IMR-90 (cell line): ENCODE data around the gene ASAP2. TPM values are rescaled to one million over a fixed set of nuclear protein-coding genes. Genes with fewer than 3 reads are reported as not detected.

Experiments
- ATAC-seq: fragments of 200-7000 bp; cut with Tn5 transposase; 2 replicates; pipeline ENCODE4 v1.9.1; 2020; ENCODE audit warnings: low read depth, mild to moderate bottlenecking, moderate library complexity
- BruUV-seq: library from RNA; stranded (reverse); fragments of 400-500 nt; replicated peaks from 2 replicates; lab custom pipeline; 2021; lab: Mats Ljungman, UMichigan
- CTCF ChIA-PET: fragments of 300-600 bp; formaldehyde crosslinking; extraction: SDS; loops from one replicate; lab custom pipeline; 2021; ENCODE audit warnings: antibody characterized with exemption; lab: Yijun Ruan, JAX
- POLR2A ChIA-PET: fragments of 300-600 bp; sonication (Branson Sonifier 250); formaldehyde crosslinking; loops from one replicate; lab custom pipeline; 2022; ENCODE audit warnings: antibody characterized with exemption; ENCODE audit not compliant: unreplicated experiment; lab: Charles Lee
- DNase-seq: peaks from one replicate; pipeline ENCODE4 v3.0.0; 2013
- H2AFZ ChIP-seq: replicated peaks from 2 replicates; pipeline ENCODE3; 2013; ENCODE audit warnings: low read length, mild to moderate bottlenecking; ENCODE audit not compliant: poor library complexity
- H2AK5ac ChIP-seq: 2 replicates; pipeline ENCODE4 v1.6.1; 2013; ENCODE audit warnings: low read depth, low read length, inconsistent platforms
- H2AK9ac ChIP-seq: replicated peaks from 2 replicates; pipeline ENCODE3; 2013; ENCODE audit warnings: mild to moderate bottlenecking, low read depth, low read length, moderate library complexity; ENCODE audit not compliant: poor library complexity
- H2BK120ac ChIP-seq: 2 replicates; pipeline ENCODE4 v1.6.1; 2013; ENCODE audit warnings: low read depth, low read length, inconsistent platforms
- H2BK15ac ChIP-seq: 3 replicates; pipeline ENCODE4 v1.6.1; 2013; ENCODE audit warnings: low read depth, low read length, inconsistent platforms
- H2BK20ac ChIP-seq: 2 replicates; pipeline ENCODE4 v1.6.1; 2013; ENCODE audit warnings: low read depth, mild to moderate bottlenecking, inconsistent platforms, low read length, moderate library complexity
- H2BK5ac ChIP-seq: 2 replicates; pipeline ENCODE4 v1.6.1; 2013; ENCODE audit warnings: mild to moderate bottlenecking, low read depth, low read length, inconsistent platforms; ENCODE audit not compliant: poor library complexity, severe bottlenecking
- H3K14ac ChIP-seq: replicated peaks from 2 replicates; pipeline ENCODE4 v1.6.1; 2013; ENCODE audit warnings: low read depth, low read length, inconsistent platforms
- H3K18ac ChIP-seq: 2 replicates; pipeline ENCODE4 v1.6.1; 2013; ENCODE audit warnings: low read depth, low read length, control low read depth
- H3K23ac ChIP-seq: 2 replicates; pipeline ENCODE4 v1.6.1; 2013; ENCODE audit warnings: low read depth, low read length, inconsistent platforms
- H3K27ac ChIP-seq: 2 replicates; pipeline ENCODE4 v1.5.1; 2013; ENCODE audit warnings: mild to moderate bottlenecking, control low read depth, low read length; ENCODE audit not compliant: insufficient read depth
- H3K27me3 ChIP-seq: 2 replicates; pipeline ENCODE4 v1.6.1; 2013; ENCODE audit warnings: low read length; ENCODE audit not compliant: control insufficient read depth, insufficient read depth
- H3K36me3 ChIP-seq: 2 replicates; pipeline ENCODE4 v1.6.1; 2013; ENCODE audit warnings: low read length, mixed read lengths; ENCODE audit not compliant: control insufficient read depth, insufficient read depth
- H3K4ac ChIP-seq: 2 replicates; pipeline ENCODE4 v1.6.1; 2013; ENCODE audit warnings: low read depth, low read length, inconsistent platforms
- H3K4me1 ChIP-seq: 2 replicates; pipeline ENCODE4 v1.6.1; 2013; ENCODE audit warnings: low read length, mixed read lengths; ENCODE audit not compliant: control insufficient read depth, insufficient read depth
- H3K4me2 ChIP-seq: 2 replicates; pipeline ENCODE4 v1.6.1; 2013; ENCODE audit warnings: low read depth, mild to moderate bottlenecking, control low read depth, low read length, moderate library complexity
- H3K4me3 ChIP-seq: 2 replicates; pipeline ENCODE4 v1.5.1; 2013; ENCODE audit warnings: low read depth, mild to moderate bottlenecking, control low read depth, low read length, moderate library complexity; ENCODE audit not compliant: insufficient read depth
- H3K56ac ChIP-seq: 2 replicates; pipeline ENCODE4 v1.6.1; 2013; ENCODE audit warnings: low read length, inconsistent platforms; ENCODE audit not compliant: insufficient read depth; ENCODE audit errors: extremely low read depth
- H3K79me1 ChIP-seq, 2 experiments: 2 replicates each; pipeline ENCODE4 v1.6.1; 2013; ENCODE audit warnings: low read length in 2 of 2, inconsistent platforms in 1 of 2, low read depth in 1 of 2
- H3K9ac ChIP-seq: 2 replicates; pipeline ENCODE4 v1.6.1; 2013; ENCODE audit warnings: low read depth, low read length, control low read depth
- H3K9me1 ChIP-seq: 2 replicates; pipeline ENCODE4 v1.6.1; 2013; ENCODE audit warnings: low read length, inconsistent platforms; ENCODE audit not compliant: insufficient read depth
- H3K9me3 ChIP-seq: 2 replicates; pipeline ENCODE4 v1.6.1; 2013; ENCODE audit warnings: low read length; ENCODE audit not compliant: control insufficient read depth, insufficient read depth
- H4K20me1 ChIP-seq: 2 replicates; pipeline ENCODE4 v1.6.1; 2013; ENCODE audit warnings: low read length, inconsistent platforms; ENCODE audit not compliant: insufficient read depth
- H4K5ac ChIP-seq: 2 replicates; pipeline ENCODE4 v1.6.1; 2013; ENCODE audit warnings: mild to moderate bottlenecking, low read depth, low read length, control low read depth
- H4K8ac ChIP-seq, 2 experiments: 2 replicates each; pipeline ENCODE4 v1.6.1; 2013; ENCODE audit warnings: low read depth in 2 of 2, low read length in 2 of 2, control low read depth in 1 of 2, inconsistent platforms in 1 of 2
- H4K91ac ChIP-seq: 2 replicates; pipeline ENCODE4 v1.6.1; 2013; ENCODE audit warnings: low read depth, low read length, inconsistent platforms; ENCODE audit not compliant: insufficient read depth
- CEBPB ChIP-seq: IDR thresholded peaks from 2 replicates; pipeline ENCODE4 v1.6.1; 2012; ENCODE audit warnings: low read depth, low read length, improper control_type of control experiment
- MAZ ChIP-seq: IDR thresholded peaks from 2 replicates; pipeline ENCODE4 v1.6.1; 2012; ENCODE audit warnings: low read depth, mild to moderate bottlenecking, low read length, improper control_type of control experiment, moderate library complexity, borderline replicate concordance
- RFX5 ChIP-seq: IDR thresholded peaks from 2 replicates; pipeline ENCODE4 v1.8.0; 2012; ENCODE audit warnings: low read depth, mild to moderate bottlenecking, low read length, moderate library complexity
- WGBS, 2 experiments: methylation state at CpG; one replicate each; pipeline versions ENCODE4 v1.1.5 to v1.1.7; 2013; ENCODE audit warnings: missing lambda C conversion rate in 2 of 2; ENCODE audit not compliant: insufficient read length in 1 of 2; ENCODE audit errors: extremely low coverage in 2 of 2; 5-methylcytosine and 5-hydroxymethylcytosine counted together
- dilution Hi-C: fragments of 300-500 bp; cut with HindIII; formaldehyde crosslinking; loops from one replicate; pipeline ENCODE4 v1.14.3; 2018; ENCODE audit warnings: low sequenced_read_pairs; ENCODE audit not compliant: unreplicated experiment
- in situ Hi-C: fragments of 300-500 bp; cut with MboI; formaldehyde crosslinking; loops from 3 replicates; pipeline ENCODE4 v1.14.3; 2019; ENCODE audit warnings: low sequenced_read_pairs, inconsistent platforms, mixed read lengths
- intact Hi-C: fragments of 100-400 bp; cut with micrococcal nuclease; formaldehyde crosslinking; loops from 2 replicates; pipeline ENCODE4 v1.10.0; 2022
- polyA plus RNA-seq, 3 experiments: library from polyadenylated mRNA; depleted of rRNA; stranded (reverse); fragments of >200 nt; gene quantifications; 2 replicates each; pipeline ENCODE4 v1.2.3, GENCODE V29; 2012; ENCODE audit warnings: low replicate concordance in 1 of 3
- total RNA-seq: library from RNA; depleted of rRNA; stranded (reverse); fragments of >200 nt; gene quantifications from 2 replicates; pipeline ENCODE4 v1.2.3, GENCODE V29; 2012

The ASAP2 gene
- total and polyA plus RNA-seq, 2 of the 4 experiments (the other 2 are of a cell fraction) = 19.7 to 28.1 TPM

DNA sequence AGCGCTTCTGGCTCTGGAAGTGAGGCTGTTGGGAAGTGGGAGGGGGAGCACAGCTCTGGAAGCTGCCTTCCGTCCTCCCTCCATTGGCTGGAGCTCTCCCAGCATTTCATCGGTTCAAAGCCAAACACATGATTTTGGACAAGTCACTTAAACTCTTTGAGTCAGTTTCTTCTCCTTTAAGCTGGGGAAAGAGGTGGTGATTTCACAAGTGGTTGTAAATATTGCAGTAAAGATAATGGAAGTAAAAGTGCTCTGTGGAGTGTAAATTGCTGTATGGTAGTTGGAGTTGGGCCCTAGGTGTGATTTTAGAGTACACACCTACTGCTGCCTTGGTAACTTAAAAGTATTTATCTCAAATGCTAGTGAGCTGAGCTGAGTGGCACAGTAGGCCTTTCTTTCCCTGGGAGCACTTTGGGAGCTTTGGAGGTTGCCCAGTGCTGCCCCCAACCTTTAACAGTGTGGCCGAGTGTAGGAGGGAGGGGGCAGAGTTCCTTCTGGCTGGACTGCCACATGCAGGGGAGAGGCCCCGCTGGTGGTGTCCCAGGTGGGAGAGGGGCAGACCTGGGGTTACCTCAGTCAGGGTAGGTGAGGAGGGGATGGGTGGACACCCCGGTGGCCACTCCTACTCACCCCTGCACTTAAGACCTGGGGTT, 54.7 kb downstream of the ASAP2 start:
- Histone ChIP-seq H3K4me2 (no peak overlapping the region), H3K36me3 (no peaks in the 10 kb centered on the region), H3K14ac (peak overlapping the region; percentile 37), H2BK120ac (no peak overlapping the region), H2BK20ac (no peak overlapping the region), H3K9me1 (peaks cover 28% of the 10 kb centered on the region), H4K8ac (peak overlapping the region in 1 of 2 experiments; percentile 50; a peak in 2 of 4 replicates), H3K9me3 (no peaks in the 10 kb centered on the region), H2AK9ac (no peak overlapping the region), H3K23ac (peak overlapping the region; percentile 38; the same call in 1 of the 2 replicates), H3K79me1 (peaks cover 32 to 90% of the 10 kb centered on the region in 2 experiments), H2AK5ac (peak overlapping the region; percentile 43; the same call in 1 of the 2 replicates), H3K27me3 (no peaks in the 10 kb centered on the region), H3K27ac (no peak overlapping the region), H3K4ac (peak overlapping the region; percentile 44; the same call in 1 of the 2 replicates), H3K9ac (no peak overlapping the region), H4K91ac (0 out of 2 replicates have a peak overlapping the region, but pooled peaks have one; percentile 15), H3K56ac (no peak overlapping the region), H4K20me1 (peaks cover 60% of the 10 kb centered on the region), H3K18ac (no peak overlapping the region), H3K4me1 (peaks cover 47% of the 10 kb centered on the region), H2BK5ac (no peak overlapping the region), H4K5ac (no peak overlapping the region), H3K4me3 (no peak overlapping the region), H2BK15ac (no peak overlapping the region; the same call in 2 of the 3 replicates), H2AFZ (no peak overlapping the region)
- intact Hi-C loops (no loop called here), in situ Hi-C loops (no loop called here), dilution Hi-C loops (no loop called here)
- POLR2A ChIA-PET = no interaction called here
- WGBS, 2 experiments = no CpG with 5 or more reads among the region's 6 CpGs
- TF ChIP-seq MAZ = no peak
- TF ChIP-seq RFX5 = no peak
- TF ChIP-seq CEBPB = peak; percentile 34
- CTCF ChIA-PET = interaction anchor here (0.6 to 0.8 kb wide), 3 partner anchors 12 to 193 kb away, joined by 3 to 4 read pairs (median 3); no protein-coding TSS in a partner anchor
- no peak for ATAC-seq
- DNase-seq = no peak
- no TSS peak for BruUV-seq
